GM18519 (cell line): ENCODE results near the gene SCNN1B.
"Not testable (repeated sequence)": the region's sequence is repeated elsewhere in the genome, so short reads cannot be mapped to it uniquely, and the experiment has no call there.

ENCODE experiments used
- ATAC-seq: cut with Tn5 transposase; IDR thresholded peaks from one replicate; pipeline ENCODE4 v1.9.1; 2021; ENCODE audit warnings: mild to moderate bottlenecking, moderate library complexity; ENCODE audit not compliant: unreplicated experiment, low FRiP score

The SCNN1B gene

DNA sequence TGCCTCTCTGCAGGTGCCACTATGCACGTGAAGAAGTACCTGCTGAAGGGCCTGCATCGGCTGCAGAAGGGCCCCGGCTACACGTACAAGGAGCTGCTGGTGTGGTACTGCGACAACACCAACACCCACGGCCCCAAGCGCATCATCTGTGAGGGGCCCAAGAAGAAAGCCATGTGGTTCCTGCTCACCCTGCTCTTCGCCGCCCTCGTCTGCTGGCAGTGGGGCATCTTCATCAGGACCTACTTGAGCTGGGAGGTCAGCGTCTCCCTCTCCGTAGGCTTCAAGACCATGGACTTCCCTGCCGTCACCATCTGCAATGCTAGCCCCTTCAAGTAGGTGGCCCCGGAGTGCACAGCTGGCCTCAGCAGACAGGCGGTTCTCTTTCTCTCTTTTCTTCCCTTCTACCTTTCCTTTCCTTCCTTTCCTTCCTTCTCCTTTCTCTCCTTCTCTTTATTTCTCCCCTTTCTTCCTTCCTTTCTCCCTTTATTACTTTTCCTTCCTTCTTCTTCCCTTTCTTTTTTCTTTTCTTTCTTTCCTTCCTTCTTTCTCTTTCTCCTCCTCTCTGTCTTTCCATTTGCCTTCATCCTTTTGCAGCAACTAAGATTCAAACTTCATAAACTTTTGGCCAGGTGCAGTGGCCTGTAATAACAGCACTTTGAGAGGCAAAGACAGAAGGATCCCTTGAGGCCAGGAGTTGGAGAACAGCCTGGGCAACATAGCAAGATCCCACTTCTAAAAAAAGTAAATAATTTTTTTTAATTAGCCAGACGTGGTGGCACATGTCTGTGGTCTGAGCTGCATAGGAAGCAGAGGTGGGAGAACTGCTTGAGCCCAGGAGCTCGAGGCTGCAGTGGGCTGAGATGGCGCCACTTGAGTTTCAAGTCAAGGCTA is 46.7 kb downstream of the SCNN1B start:
- no peak for ATAC-seq

GRCh38 chr16:23351360-23351759 is 49.3 kb downstream of the SCNN1B start:
- ATAC-seq, result no peak

DNA sequence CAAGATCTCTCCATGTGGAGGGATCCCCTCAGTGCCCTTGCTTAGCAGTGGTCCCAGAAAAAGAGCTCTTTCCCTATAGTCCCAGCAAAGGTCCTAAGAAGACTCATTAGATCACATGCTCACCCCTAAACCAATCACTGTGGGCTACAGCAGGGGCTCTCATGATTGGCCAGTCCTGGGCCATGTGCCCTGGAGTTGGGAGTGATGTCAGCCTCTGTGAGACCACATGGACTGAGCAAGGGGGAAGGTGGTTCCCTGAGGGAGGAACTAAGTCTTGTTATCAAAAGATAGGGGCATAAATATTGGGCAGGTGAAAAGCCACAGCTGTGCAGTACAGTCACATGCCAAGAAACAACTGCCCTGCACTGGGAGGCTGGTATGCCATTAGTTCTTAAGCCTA is 51.3 kb downstream of the SCNN1B start:
- no peak for ATAC-seq

GRCh38 chr16:23354246-23354645 is 52.1 kb downstream of the SCNN1B start:
- no peak for ATAC-seq

DNA sequence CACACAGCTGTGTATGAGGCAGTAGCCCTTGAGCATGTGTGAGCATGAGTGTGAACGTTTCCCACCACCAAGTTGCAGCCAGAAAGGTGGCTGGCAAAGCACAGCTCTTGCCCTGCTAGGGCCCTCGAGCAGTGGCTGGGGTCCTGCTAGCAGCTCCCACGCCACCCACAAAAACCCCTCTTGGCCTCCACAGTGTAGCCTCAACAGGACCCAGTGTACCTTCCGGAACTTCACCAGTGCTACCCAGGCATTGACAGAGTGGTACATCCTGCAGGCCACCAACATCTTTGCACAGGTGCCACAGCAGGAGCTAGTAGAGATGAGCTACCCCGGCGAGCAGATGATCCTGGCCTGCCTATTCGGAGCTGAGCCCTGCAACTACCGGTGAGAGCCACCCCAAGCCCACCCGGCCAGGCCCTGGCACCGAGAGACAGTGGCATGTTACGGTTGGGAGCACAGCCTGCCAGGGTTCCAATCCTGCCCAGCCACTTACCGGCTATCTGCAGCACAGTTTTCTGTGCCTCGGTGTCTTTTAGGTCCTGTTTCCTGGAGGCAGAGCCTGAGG is 53.1 kb downstream of the SCNN1B start:
- ATAC-seq, result no peak

DNA sequence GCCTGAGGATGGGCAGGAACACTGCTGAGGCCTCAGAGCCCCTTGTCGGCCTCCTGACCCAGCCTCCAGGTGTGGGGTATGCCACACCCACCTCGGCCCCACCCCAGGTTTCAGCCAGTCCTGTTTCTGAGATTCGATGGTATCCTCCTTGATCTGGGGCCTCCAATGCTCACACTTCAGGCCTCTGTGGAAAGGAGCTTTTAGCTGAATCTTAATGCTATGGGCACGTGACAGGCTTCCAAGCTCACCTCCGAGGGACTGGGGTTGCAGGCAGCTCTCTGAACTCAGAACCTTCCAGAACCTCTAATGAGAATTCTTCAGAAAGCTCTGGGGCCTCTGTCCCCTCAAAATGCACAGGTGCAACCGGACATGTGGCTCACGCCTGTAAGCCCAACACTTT is 54.8 kb downstream of the SCNN1B start:
- ATAC-seq, result no peak

DNA sequence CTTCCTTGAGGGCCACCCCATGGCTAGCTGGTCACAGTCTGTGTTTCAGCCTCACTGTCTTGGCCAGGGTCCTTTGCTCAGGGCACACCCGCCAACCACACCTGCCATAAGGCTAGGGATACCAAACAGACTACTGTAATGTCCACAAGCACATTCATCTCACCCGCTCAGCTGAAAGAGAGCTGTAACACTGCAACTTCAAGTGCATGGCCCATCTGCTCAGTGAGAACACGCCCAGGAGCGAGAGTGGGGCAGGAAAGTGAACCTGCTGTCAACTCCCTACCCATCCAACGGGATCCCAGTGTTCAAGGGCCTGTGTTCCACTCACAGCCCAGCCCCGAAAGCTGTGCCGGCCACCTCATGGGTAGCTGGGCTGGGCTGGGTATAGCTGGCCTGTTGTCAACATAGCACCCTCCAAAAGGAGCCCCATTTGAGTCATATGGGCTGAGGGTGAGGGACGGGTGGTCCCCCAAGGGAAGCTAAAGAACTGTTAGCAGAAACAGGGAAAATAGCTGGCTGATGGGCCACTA is 55.7 kb downstream of the SCNN1B start:
- no peak for ATAC-seq

GRCh38 chr16:23359092-23359760 is 57.1 kb downstream of the SCNN1B start:
- no peak for ATAC-seq

GRCh38 chr16:23362460-23363317 is 60.6 kb downstream of the SCNN1B start:
- ATAC-seq, result no peak

DNA sequence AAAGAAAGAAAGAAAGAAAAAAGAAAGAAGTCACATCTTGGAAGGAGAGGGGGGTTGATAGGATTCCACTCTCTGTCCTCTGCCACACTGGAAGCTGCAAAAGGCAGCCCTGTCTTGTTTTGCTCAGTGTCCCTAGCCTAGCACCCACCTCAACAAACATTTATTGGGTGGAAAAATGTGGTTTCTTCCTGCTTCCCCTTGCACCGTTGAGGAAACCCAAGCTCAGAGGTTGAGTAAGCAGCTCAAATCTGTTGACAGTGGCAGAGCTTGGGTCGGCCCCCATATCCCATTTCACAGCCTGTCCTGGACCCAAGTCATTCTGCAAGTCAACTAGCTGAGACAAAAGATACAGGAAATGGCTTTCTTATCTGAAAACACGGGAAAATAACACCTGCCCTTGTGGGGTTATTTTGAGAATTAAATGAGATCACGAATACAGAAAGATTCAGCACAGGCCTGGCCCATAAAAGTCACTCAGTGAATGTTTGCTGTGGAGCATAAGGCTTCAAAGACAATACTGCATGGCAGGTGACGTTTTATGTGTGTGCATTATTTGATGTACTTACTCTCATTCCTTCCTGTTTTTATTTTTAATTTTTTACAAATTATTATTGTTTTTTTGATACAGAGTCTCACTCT is 63.6 kb downstream of the SCNN1B start:
- no peak for ATAC-seq

- not testable (repeated sequence) for ATAC-seq
Measured at GRCh38 chr16:23366341-23366740, 64.2 kb downstream of the SCNN1B start.

- ATAC-seq, result no peak
Measured at GRCh38 chr16:23367564-23367963, 65.5 kb downstream of the SCNN1B start.

GRCh38 chr16:23367988-23368387 is 65.9 kb downstream of the SCNN1B start:
- no peak for ATAC-seq

DNA sequence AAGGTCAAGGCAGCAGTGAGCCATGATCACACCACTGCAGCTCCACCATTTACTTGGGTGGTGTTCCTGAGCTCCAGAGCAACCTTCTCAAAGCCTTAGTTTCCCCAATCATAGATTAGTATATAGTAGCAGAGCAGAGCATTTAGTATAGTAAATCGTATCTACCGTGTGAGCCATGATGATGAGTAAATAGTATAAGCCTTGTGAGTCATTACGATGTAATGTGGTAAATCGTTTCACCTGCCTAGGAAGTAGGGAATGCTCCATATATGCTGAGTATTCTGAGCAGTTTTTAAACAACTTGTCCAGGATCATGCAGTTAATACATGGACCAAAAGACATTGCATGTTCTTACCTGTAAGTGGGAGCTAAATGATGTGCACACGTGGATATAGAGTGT is 66.4 kb downstream of the SCNN1B start:
- no peak for ATAC-seq

DNA sequence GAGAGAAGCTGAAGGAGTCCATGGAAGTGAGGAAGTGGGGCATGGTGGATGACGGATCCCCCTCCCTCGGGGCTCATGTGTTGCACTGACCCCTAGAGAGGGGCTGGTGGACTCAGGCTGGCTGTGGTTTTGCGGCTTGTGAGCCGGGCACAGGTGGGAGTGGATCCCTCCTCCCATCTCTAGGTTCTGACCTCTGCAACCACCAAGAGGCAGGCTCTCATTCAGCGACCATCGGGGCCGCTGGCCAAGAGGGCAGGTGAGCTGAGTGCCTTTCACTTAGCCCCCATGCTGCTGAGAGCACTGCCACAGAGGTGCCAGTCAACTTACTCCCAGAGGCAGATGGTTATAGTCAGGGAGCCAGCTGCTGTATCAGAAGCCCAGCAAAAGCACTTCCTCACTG is 67.3 kb downstream of the SCNN1B start:
- ATAC-seq, result no peak

DNA sequence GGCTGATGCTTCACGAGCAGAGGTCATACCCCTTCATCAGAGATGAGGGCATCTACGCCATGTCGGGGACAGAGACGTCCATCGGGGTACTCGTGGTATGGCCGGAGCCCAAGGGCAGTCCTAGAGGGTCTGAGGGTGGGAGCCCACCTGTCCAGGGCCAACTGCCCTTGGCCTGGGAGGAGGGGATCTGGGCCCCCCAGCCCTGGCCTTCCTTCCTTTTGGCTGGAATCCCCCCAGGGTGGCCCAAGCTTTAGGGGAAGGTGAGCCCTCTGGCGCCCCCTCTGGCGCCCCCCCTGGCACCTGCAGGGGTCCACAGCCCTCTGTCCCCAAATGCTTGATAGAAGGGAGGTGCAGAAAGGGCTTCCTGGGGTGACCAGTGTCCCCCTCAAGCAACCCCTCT is 69.3 kb downstream of the SCNN1B start:
- no peak for ATAC-seq

DNA sequence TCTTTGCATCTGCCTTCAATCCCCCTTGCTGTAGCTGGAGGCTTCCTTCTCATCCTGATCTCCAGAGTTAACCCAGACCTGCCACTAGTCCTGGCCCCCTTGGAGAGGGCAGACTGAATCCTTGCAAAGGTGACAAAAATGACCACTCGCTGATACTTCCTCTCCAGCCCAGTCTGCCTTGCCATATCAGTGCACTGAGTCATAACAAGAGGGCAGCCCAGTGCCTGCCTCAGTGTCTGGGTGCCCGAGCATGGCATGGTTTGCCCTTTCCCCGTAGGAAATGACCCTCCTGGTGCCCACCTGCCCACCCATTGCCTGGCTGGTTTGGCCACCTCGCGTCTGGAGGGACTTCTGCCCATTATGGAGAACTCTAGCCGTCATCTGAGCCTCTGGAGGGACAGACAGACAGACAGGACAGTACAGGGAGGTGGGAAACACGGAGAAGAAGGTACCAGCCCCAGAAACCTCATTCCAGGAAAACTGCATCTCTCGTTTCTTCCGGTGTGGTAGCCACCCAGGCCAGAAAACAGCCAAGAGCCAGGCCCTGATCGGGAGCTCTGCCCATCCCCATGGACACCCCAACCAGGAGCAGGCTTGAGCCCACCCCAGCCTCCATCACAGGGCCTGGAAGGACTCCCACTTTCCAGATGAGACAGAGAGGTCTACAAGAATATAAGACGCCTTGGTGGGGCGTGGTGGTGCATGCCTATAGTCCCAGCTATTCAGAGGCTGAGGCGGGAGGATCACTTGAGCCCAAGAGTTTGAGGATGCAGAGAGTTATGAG is 71.5 kb downstream of the SCNN1B start:
- ATAC-seq, result no peak

DNA sequence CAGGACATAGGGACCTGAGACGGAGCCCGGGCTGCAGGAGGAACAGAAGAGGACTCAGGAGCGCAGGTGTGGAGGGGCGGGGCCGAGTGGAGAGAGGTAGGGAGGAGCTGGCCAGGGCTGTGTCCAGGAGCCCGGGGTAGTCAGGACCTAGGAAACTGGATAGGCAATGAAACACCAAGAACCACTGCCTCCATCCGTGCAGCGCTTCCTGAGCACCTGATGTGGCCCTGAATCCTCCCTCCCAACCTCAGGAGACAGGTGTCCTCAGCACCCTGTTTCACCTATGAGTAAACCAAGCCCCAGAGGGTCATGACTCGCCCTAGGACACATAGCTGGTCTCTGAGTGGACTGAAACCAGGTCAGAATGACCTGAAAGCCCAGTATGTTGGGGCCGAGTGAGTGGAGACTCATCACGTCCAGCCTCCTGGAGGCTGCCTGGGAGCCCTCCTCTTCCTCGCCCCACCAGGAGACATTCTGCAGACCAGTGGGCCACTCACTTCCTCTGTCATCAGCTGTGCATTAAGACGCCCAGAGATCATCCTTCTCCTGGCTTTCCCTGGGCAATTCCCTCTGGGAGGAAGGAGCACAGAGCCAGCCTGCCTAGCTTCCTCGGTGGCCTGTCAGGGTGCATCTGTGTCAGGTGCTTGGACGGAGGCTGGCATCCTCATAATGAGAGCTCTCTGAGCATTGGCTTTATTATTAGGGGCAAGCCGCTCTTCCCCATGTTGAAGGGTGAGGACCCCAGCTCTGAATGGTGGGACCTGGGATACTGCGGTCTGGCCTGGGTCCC is 72.8 kb downstream of the SCNN1B start:
- ATAC-seq, result no peak
